ENCODE data around the gene TXLNA.
"Not testable (repeated sequence)": the region's sequence is repeated elsewhere in the genome, so short reads cannot be mapped to it uniquely, and the experiment has no call there.

Gene TXLNA

DNA sequence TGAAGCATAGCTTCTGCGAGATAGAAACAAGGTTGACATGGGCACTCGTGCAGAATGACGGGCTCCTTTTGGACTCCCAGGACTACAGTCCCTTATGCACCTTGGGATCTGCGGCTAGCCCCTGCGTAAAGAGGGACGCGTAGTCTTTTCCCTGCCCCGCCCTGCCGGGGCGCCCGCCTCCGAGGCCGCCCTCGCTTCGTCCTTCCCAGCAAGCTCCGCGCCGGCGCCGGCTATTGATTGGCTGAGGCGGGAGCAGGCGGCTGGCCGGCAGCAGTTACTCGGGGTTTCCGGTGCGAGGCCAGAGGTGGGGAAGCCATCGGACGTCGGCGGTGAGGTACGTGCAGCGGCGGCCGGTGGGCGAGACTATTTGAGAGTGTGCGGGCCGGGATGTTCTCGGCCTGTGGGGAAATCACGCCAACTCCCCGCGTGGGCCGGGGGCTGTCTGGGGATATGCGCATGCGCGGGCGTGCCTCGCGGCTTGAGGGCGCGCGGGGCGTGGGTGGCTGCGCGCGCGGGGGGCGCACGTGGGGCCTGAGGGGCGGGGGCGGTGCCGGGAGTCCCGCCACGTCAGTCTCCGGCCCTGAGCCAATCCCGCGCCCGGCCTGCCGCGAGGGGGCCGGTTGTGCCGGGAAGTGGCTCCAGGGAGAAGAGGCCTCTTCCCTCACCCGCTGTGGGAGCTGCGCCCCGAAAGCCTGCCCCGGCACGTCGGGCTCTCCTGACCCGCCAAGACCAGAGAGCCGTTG, at the start of gene TXLNA:
TSS of gene TXLNA (plus strand) at position 233 of the 743 bp plus-strand sequence. CDS start 671 bp downstream, outside the sequence.
- DNase-seq (ENCODE audit: low read depth, low spot score), result peak; percentile 75

DNA sequence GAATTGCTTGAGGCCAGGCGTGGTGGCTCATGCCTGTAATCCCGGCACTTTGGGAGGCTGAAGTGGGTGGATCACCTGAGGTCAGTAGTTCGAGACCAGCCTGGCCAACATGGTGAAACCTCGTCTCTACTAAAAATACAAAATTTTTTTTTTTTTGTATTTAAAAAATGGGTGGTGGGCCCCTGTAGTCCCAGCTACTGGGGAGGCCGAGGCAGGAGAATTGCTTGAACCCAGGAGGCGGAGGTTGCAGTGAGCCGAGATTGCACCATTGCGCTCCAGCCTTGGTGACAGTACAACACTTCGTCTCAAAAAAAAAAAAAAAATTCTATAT, 45.6 kb upstream of the TXLNA start:
- DNase-seq (ENCODE audit: low read depth, low spot score), result not testable (repeated sequence)

DNA sequence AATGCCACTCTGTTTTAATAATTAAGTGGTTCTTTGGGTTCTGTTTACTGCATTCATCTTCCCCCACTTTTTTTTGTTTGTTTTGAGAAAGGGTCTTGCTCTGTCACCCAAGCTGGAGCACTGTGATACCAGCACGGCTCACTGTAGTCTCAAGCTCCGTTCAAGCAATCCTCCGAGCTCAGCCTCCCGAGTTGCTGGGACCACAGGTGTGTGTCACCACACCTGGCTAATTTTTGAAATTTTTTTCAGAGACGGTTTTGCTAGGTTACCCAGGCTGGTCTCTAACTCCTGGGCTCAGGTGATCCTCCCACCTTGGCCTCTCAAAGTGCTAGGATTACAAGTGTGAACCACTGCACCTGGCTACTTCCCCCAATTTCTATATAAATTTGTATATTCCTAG, 42.4 kb upstream of the TXLNA start:
- no peak for DNase-seq (ENCODE audit: low read depth, low spot score)

DNA sequence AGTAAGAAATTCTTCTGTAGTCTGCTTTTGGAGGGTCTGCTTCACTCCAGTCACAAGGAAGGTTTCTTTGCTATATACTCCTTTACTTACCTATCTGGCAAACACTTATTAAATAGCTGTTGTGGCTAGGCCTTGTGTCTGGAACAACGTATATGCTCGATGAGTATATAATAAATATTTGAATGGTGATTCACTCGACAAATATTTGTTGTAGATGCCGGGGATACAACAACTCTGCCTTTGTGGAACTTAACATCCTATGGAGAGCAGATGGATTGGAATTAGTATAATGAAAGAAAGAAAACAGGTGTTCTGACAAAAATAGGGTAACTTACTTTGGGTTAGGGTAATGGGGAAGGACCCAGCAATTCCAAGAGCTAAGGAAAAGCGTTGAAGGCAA, 40.5 kb upstream of the TXLNA start:
- DNase-seq (ENCODE audit: low read depth, low spot score), result no peak

DNA sequence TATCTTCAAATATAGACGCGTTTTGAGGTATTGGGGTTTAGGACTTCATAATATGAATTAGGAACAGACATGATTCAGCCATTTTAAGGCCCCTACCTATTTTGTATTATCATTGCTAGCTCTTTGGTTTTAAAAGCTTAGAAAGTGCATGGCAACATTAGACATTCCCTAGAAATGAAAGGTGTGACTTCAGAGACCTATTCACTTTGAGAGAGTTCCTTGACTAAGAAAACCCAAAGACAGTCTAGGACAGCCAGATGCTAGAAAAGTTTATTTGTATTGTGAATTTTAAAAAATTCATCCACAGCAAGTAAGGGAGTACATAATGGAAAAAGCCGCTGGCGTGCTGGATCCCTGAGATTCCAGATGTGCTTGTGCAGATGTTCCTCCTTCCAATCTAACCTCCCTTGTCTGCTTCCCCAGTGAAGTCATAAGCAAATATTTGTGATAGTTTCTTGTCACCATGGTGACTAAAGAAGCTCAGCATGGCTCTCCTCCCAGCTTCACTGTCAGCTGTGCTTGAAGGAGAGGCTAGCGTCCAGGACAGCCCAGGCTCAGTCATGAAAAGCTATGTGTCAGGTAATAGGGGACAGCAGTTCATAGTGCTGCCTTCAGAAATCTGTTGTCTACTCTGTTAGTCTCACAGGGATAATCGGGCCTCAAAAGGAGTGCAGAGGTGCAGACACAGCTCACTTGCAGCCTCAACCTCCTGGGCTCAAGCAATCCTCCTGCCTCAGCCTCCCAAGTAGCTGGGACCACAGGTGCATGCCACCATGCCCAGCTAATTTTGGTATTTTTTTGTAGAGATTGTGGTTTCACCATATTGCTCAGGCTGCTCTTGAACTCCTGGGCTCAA, 36.8 kb upstream of the TXLNA start:
- no peak for DNase-seq (ENCODE audit: low read depth, low spot score)

DNA sequence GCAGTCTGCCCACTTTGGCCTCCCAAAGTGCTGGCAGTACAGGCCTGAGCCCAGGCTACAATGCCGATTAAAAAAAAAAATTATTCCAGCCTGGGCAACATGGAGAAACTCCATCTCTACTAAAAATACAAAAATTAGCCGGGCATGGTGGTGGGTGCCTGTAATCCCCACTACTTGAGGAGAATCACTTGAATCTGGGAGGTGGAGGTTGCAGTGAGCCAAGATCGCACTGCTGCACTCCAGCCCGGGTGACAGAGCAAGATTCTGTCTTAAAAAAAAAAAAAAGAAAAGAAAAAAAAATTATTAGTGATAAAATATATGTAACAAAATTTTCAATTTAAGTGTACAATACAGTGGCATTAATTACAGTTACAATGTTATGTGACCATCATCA, 36.2 kb upstream of the TXLNA start:
- not testable (repeated sequence) for DNase-seq (ENCODE audit: low read depth, low spot score)

DNA sequence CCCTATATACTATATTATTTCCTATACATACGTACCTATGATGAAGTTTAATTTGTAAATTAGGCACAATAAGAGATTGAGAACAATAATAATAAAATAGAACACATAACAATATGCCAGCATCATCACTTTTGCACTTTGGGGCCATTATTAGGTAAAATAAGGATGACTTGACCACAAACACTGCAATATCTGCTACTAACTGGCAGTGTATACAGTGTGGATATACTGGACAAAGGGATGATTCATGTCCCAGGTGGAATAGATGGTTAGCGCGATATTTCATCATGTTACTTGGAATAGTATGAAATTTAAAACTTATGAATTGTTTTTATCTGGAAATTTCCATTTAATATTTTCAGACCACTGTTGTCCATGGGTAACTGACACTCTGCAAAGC, 35.4 kb upstream of the TXLNA start:
- no peak for DNase-seq (ENCODE audit: low read depth, low spot score)

DNA sequence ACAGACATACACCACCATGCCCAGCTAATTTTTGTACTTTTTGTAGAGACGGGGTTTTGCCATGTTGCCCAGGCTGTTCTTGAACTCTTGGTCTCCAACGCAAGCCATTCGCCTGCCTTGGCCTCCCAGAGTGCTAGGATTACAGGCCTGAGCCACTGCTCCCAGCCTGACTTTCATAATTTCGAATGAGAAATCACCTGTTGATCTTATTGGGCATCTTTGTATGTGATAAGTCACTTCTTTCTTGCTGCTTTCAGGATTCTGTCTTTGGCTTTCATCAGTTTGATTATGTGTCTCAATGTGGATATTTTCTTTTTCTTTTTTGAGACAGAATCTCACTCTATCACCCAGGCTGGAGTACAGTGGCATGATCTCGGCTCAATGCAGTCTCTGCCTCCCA, 31.7 kb upstream of the TXLNA start:
- not testable (repeated sequence) for DNase-seq (ENCODE audit: low read depth, low spot score)

DNA sequence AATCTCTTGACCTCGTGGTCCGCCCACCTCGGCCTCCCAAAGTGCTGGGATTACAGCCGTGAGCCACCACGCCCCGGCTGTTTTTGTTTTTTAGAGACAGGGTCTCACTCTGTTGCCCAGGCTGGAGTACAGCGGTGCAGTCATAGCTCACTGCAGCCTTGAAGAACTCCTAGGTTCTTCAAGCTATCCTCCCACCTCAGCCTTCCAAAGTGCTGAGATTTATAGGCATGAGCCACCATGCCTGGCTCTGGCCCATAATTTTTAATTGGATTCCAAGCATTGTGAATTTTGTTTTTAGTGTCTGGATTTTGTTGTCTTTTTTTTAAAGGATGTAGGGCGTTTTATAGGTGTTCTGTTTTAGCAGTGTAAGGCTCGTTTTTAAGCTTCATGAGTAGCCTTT, 28.6 kb upstream of the TXLNA start:
- no peak for DNase-seq (ENCODE audit: low read depth, low spot score)

DNA sequence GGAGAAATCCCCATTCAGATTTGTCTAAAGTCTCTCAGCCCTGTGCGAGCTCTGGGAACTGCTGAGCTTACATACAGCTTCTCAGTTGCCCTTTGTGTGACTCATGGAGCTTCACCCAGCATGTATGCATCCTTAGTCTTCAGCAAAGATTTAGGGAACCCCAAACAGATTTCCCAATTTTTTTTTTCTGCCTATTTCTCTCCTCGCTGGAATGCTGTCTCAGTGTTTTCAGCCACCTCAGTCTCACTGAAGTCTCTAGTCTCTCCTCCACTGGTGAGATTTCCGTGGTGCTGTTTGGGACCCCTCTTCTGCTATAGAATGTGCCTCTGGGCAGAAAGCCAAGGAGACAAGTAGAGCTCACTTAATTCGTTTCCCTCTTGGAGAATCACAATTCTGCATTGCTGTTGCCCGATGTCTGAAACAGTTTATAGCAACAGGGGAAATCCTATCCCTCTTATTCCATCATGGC, 28.1 kb upstream of the TXLNA start:
- DNase-seq (ENCODE audit: low read depth, low spot score), result no peak

DNA sequence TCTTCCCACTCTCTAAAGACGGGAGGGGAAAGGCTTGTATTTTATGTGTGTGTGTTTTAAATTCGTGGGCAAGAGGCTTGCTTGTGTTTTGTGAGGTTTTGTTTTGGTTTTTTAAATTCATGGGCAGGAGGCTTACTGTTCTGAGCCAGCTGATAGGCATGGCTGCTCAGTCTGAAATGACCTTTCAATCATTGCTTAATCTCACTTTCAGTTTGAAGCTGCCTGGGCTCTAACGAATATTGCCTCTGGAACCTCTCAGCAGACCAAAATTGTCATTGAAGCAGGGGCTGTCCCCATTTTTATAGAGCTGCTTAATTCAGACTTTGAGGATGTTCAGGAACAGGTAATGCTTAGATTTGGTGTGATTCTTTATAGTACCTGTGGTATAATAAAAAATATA, 20.3 kb upstream of the TXLNA start:
- DNase-seq (ENCODE audit: low read depth, low spot score), result no peak

DNA sequence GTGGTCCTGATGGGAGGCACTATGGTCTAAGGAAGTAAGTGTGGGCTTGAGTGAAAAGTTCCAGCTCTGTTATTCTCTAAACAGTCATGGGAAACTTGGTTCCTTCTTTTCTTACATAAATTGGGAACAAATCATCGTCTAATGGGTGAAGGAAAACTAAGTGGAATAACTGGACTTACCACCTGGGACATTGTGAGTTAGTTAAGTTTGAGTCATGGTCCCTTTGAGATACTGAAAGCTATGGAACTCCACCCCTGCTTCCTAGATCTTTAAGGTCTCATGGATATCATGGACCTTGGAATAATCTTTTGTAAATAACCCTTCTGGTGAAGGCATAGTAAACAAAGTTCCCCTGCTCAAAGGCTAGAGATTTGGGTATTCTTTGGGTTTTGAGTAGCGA, 16.1 kb upstream of the TXLNA start:
- no peak for DNase-seq (ENCODE audit: low read depth, low spot score)

DNA sequence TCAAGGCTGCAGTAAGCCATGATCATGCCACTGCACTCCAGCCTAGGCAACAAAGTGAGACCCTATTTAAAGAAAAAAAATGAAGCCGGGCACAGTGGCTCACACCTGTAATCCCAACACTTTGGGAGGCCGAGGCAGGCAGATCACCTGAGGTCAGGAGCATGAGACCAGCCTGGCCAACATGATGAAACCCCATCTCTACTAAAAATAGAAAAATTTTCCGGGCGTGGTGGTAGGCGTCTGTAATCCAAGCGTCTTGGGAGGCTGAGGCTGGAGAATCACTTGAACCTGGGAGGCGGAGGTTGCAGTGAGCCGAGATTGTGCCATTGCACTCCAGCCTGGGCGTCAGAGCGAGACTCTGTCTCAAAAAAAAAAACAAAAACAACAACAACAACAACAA, 13.8 kb upstream of the TXLNA start:
- not testable (repeated sequence) for DNase-seq (ENCODE audit: low read depth, low spot score)

DNA sequence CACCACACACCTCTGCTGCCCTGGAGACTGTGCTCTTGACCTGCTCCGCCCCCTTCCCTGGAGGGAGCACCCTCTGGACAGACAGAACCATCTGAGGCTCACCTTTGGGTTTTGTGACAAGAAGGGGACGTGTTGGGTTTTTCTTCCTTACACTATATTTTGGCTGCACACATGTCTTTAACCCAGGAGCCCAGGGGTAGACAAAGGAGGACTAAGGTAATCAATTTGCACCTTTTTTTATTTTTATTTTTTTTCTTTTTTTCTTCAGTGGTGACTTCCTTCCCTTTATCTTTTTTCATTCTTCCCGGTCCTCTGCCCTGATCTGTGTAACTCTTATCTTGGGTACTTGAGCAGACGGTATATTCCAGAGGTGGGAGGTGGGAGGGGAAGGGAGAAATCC, 8.5 kb upstream of the TXLNA start:
- no peak for DNase-seq (ENCODE audit: low read depth, low spot score)

DNA sequence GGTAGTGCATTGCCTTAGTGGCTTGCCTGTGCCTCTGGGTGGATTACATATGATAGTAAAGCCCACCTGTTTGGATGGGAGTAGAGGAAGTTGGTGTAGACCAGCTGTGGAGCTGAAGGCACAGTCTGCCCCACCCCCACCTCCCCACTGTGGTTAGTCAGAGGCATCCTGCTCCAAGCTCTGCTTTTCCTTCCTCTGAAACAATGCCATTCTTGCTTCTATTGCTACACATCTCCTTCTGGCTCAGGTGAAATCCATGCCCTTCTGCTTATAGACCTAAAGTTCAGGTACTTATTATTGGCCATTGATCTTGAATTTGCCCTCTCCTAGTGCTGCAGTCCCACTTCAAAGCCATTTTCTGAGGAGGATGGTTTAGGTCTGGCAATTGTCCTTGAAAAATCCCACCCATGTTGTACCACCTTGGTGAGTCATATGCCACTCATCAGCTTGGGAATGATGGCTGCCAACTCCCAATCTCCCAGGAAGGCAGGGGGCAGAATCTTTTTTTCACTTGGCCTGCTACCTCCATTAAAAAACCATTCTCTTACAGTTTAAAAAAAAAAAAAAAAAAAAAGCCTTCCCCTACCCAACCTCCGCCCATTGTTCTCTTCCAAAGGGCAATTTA, 6.7 kb upstream of the TXLNA start:
- DNase-seq (ENCODE audit: low read depth, low spot score), result no peak

DNA sequence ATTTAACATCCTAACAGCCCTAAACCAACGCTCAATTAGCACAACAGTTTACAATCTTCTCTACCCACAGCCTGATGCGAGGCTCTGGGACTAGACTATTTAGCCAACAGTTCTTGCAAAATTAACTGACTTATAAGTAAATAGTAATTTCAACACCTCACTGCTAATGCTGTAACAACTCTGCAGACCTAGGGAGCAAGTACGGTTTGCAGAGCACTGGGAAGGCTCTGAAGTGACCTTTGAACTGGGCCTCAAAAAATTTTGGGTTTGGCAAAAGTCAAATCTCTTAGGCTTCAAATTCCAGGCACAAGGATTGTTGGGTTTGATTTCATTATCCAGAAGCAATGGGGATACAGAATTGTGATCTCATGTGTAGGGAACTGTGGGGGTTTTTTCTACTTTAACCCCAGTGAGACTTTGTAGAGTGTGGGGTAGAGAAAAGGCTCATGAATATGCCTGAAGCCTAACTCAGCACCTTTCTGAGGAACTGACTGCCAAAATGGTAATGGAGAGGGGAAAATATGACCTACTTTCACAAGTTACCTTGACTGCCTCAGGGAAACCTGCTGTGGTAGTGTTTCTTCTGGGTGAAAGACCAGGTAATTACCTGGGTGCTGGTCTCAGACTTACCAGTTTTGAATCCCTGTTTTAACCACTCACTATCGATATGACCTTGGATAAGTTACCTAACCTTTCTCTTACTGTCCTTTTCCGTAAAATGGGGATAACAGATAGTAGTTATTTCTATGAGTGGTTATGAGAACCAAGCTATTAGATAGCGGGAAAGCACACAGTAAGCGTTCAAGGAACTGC, 889 bp upstream of the TXLNA start:
- DNase-seq (ENCODE audit: low read depth, low spot score), result no peak

DNA sequence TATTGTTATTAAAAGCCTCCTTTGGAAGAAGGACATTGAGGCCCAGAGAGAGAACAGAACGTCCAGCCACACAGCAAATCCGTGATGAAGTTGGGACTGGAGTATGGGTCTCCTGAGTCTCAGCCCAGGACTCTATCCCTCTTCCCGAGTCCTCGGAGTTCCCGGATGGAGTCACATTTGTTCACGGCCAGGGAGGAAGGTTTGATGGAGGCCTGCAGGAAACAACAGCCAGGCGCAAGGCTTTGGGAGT, 357 bp upstream of the TXLNA start:
- DNase-seq (ENCODE audit: low read depth, low spot score), result no peak

DNA sequence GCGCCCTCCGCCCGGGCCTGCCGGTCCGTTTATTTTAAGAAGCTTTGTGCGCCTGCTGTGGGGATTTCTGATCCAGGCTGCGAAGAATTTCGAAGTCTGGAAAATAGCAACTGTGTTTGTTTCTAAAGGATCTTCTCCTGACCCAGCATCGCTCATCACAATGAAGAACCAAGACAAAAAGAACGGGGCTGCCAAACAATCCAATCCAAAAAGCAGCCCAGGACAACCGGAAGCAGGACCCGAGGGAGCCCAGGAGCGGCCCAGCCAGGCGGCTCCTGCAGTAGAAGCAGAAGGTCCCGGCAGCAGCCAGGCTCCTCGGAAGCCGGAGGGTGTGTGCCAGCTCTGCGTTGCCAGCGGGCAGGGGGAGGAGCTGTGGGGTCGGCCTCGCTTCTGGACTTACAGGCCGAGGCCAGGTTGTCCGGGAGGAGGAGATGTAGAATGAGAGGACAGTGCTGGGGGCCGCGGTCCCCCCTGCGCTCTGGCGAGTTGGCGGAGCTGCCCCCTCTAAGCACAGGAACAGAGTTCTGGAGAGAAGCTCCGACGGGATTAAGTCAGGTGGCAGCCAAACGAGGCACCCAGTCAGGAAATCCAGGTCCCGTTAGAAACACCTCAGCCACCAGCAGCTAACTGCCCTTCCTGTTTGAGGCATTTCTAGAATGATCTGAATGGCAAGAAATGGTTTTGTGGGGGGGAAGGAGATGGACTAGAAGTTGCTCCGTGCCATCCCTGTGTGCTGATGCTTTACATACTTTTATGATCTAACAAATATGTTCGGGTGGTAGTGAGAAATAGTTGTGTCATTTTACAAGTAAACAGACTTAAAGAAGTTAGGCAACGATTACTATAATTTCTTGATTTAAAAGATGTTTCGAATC, 948 bp downstream of the TXLNA start:
- no peak for DNase-seq (ENCODE audit: low read depth, low spot score)

DNA sequence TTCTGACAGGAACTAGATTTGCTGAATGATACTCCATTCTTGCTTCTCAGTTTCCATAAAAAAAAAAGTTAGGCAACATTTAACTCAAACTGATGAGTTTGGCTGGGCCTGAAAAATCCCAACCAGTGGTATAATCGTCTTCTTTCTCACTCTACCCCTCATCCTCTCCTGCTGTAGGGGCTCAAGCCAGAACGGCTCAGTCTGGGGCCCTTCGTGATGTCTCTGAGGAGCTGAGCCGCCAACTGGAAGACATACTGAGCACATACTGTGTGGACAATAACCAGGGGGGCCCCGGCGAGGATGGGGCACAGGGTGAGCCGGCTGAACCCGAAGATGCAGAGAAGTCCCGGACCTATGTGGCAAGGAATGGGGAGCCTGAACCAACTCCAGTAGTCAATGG, 1.6 kb downstream of the TXLNA start:
- DNase-seq (ENCODE audit: low read depth, low spot score), result no peak

DNA sequence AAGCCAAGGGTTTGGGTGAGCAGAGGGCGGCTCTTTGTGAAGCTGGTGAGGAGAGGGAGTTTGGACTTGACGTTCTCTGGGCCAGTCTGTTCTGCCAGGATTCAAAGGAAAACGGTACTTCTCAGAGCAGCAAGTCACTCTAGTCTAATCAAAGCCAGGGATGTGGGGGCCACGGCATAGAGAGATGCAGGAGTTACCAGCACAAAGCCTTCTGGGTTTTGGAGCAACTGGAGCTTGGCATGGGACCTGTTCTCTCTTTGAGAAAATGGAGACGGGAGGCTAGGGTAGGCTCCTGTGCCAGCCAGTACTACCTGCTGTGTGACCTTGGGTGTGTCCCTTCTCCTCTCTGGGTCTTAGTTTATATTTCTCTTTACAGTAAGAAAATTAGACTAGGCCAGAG, 2.1 kb downstream of the TXLNA start:
- DNase-seq (ENCODE audit: low read depth, low spot score), result no peak

DNA sequence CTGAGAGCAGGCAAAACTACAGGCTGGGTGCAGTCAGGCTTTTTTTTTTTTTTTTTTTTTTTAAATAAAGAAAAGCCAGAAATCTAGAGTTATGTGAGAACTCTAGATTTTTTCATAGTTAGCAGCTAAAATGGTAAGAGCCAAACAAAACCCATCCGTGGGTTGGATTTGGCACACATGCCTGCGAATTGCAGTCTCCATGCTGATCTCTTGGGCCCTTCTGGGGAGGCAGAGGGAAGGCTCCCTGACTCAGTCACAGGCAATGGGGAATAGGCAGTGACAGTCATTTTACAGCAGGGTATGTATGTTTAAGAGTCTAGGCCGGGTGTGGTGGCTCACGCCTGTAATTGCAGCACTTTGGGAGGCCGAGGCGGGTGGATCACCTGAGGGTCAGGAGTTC, 2.6 kb downstream of the TXLNA start:
- DNase-seq (ENCODE audit: low read depth, low spot score), result no peak
